Upper lobe of left lung (tissue), 6 donors: Measurements from ENCODE around the gene COMMD7. TPM values are rescaled to one million over a fixed set of nuclear protein-coding genes. Genes with fewer than 3 reads are reported as not detected.
A peak's percentile ranks its signal among the peaks of the same experiment; 100 is the strongest.
"Not testable (repeated sequence)": the region's sequence is repeated elsewhere in the genome, so short reads cannot be mapped to it uniquely, and the experiment has no call there.

Experiments used
- ATAC-seq, 2 donors: fragments of 200-7000 bp; cut with Tn5 transposase; one replicate each; pipeline ENCODE4 v1.9.1; 2022; ENCODE audit warnings: mild to moderate bottlenecking in 2 of 2, moderate library complexity in 2 of 2; ENCODE audit not compliant: low FRiP score in 2 of 2
- DNase-seq, 2 donors: peaks; one replicate each; pipeline ENCODE4 v3.0.0-alpha.2; 2019 to 2020
- H3K27ac ChIP-seq, 4 donors: fragments of 200-600 bp; sonication (generic); one replicate each; pipeline ENCODE4 v1.5.1; 2016 to 2019
- H3K27me3 ChIP-seq, 4 donors: fragments of 200-600 bp; sonication (generic); one replicate each; pipeline ENCODE4 v1.5.1; 2017 to 2019
- H3K36me3 ChIP-seq, 4 donors: fragments of 200-600 bp; sonication (generic); one replicate each; pipeline ENCODE4 v1.5.1; 2016 to 2019
- H3K4me1 ChIP-seq, 4 donors: fragments of 200-600 bp; sonication (generic); one replicate each; pipeline ENCODE4 v1.5.1; 2018 to 2019
- H3K4me3 ChIP-seq, 4 donors: fragments of 200-600 bp; sonication (generic); one replicate each; pipeline ENCODE4 v1.5.1; 2017 to 2019; ENCODE audit warnings: mild to moderate bottlenecking in 2 of 4, moderate library complexity in 1 of 4
- H3K9me3 ChIP-seq, 4 donors: fragments of 200-600 bp; sonication (generic); one replicate each; pipeline ENCODE4 v1.5.1; 2018 to 2019
- EP300 ChIP-seq, 4 donors: sonication (generic); formaldehyde crosslinking; IDR thresholded peaks; one replicate each; pipeline ENCODE4 v1.5.1; 2017; ENCODE audit warnings: antibody characterized with exemption in 4 of 4, control low read depth in 2 of 4
- POLR2A ChIP-seq, 4 donors: fragments of 450-650 bp; IDR thresholded peaks; one replicate each; pipeline ENCODE4 v1.5.1; 2016 to 2017; ENCODE audit warnings: antibody characterized with exemption in 4 of 4, mild to moderate bottlenecking in 2 of 4
- POLR2AphosphoS5 ChIP-seq, 2 donors: sonication (generic); formaldehyde crosslinking; IDR thresholded peaks; one replicate each; pipeline ENCODE4 v1.5.1; 2017; ENCODE audit warnings: antibody characterized with exemption in 2 of 2
- WGBS, 2 donors: methylation state at CpG; one replicate each; pipeline ENCODE4 v1.1.5; 2017 to 2018; 5-methylcytosine and 5-hydroxymethylcytosine counted together
- total RNA-seq, 6 donors: library from RNA; depleted of rRNA in 4 of 6; stranded (reverse); fragments of >200 nt in 4 of 6; gene quantifications; one replicate each; pipeline versions ENCODE4 v1.1.0 to v1.2.1, GENCODE V29; 2016 to 2021
- TF ChIP-seq, protein P1 (sequence below), 6 experiments: fragments of 450-650 bp in 4 of 6; fragments of 200-600 bp in 2 of 6; sonication (generic) in 2 of 6; IDR thresholded peaks; one replicate each; pipeline ENCODE4 v1.5.1; 2016 to 2019; ENCODE audit warnings: antibody characterized with exemption in 6 of 6
- donor health status: DM: no; HTN: no; CAD: no; lungs with moderate emphysema.
- donor health status: DM: no; HTN: yes; CAD: no; lungs with severe emphysema.

COMMD7 gene
- total RNA-seq, 6 donors from 2014 or later, result 22.4 to 37.4 (median 27.3) TPM

DNA sequence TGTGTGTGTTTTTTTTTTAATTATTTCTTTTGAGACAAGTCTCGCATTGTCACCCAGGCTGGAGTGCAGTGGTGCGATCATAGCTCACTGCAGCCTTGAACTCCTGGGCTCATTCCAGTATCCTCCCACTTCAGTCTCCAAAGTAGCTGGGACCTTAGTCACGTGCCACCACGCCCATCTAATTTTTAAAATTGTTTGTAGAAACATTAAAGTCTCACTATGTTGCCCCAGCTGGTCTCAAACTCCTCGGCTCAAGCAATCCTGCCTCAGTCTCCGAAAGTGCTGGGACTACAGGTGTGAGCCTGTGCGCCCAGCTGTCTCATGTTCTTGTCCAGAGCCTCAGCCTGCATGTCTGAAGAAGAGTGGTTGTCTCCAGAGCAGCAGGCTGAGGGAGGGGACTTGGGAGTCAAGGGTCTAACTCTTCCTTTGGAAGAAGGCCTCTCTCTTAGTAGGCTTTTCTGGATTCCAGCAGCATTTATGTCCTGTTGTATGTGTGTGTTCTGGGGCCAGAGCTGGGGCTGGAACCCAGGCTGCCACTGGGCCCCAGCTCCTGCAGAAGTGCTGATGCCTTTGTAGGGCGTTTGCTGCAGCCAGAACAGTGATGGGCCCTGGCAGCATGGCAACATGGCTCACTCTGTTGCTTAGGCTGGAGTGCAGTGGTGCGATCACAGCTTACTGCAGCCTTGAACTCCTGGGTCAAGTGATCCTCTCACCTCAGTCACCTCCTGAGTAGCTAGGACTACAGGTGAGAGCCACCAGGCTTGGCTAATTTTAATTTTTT, 24.3 kb upstream of the COMMD7 start:
- H3K36me3 ChIP-seq, result no peaks in the 10 kb centered on the region
- no peak overlapping the region for H3K4me3 ChIP-seq
- peaks cover 9 to 18% (median 13%) of the 10 kb centered on the region in 4 donors for H3K4me1 ChIP-seq
- TF ChIP-seq, protein P1, sequence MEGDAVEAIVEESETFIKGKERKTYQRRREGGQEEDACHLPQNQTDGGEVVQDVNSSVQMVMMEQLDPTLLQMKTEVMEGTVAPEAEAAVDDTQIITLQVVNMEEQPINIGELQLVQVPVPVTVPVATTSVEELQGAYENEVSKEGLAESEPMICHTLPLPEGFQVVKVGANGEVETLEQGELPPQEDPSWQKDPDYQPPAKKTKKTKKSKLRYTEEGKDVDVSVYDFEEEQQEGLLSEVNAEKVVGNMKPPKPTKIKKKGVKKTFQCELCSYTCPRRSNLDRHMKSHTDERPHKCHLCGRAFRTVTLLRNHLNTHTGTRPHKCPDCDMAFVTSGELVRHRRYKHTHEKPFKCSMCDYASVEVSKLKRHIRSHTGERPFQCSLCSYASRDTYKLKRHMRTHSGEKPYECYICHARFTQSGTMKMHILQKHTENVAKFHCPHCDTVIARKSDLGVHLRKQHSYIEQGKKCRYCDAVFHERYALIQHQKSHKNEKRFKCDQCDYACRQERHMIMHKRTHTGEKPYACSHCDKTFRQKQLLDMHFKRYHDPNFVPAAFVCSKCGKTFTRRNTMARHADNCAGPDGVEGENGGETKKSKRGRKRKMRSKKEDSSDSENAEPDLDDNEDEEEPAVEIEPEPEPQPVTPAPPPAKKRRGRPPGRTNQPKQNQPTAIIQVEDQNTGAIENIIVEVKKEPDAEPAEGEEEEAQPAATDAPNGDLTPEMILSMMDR (IDR thresholded peaks at IDR 0.05), result no peak
- TF ChIP-seq POLR2AphosphoS5 (IDR thresholded peaks at IDR 0.05), result no peak
- no peak for TF ChIP-seq POLR2A (IDR thresholded peaks at IDR 0.05)
- TF ChIP-seq EP300 (IDR thresholded peaks at IDR 0.05), result no peak
- no peak overlapping the region for H3K27ac ChIP-seq
- no peak for ATAC-seq
- no peak for DNase-seq
- no peaks in the 10 kb centered on the region for H3K27me3 ChIP-seq
- 87 to 89% methylated on average over 8 to 9 of the region's 9 CpGs for WGBS, 2 donors
- H3K9me3 ChIP-seq, result no peaks in the 10 kb centered on the region

DNA sequence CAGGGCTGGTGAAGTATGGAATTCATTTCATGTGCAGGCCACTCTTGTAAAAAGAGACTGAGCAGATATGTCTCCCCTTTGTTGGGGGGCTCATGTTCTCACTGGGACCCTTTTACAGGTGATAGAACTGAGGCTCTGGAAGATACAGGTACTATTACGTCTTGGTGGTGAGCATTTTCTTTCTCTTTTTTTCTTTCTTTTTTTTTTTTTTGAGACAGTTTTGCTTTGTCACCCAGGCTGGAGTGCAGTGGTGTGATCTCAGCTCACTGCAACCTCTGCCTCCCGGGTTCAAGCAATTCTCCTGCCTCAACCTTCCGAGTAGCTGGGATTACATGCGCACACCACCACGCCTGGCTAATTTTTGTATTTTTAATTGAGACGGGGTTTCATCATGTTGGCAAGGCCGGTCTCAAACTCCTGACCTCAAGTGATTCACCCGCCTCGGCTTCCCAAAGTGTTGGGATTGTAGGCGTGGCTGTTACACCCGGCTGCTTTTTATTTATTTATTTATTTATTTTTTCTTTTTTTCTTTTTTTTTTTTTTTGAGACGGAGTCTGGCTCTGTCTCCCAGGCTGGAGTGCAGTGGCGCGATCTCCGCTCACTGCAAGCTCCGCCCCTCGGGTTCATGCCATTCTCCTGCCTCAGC, 22.1 kb upstream of the COMMD7 start:
- H3K9me3 ChIP-seq, H3K4me3 ChIP-seq, DNase-seq, H3K27ac ChIP-seq, H3K27me3 ChIP-seq, ATAC-seq, H3K36me3 ChIP-seq: not testable (repeated sequence)
- 86 to 87% methylated on average over 17 of the region's 17 CpGs for WGBS, 2 donors
- peaks cover 13 to 32% (median 18%) of the 10 kb centered on the region in 4 donors for H3K4me1 ChIP-seq

DNA sequence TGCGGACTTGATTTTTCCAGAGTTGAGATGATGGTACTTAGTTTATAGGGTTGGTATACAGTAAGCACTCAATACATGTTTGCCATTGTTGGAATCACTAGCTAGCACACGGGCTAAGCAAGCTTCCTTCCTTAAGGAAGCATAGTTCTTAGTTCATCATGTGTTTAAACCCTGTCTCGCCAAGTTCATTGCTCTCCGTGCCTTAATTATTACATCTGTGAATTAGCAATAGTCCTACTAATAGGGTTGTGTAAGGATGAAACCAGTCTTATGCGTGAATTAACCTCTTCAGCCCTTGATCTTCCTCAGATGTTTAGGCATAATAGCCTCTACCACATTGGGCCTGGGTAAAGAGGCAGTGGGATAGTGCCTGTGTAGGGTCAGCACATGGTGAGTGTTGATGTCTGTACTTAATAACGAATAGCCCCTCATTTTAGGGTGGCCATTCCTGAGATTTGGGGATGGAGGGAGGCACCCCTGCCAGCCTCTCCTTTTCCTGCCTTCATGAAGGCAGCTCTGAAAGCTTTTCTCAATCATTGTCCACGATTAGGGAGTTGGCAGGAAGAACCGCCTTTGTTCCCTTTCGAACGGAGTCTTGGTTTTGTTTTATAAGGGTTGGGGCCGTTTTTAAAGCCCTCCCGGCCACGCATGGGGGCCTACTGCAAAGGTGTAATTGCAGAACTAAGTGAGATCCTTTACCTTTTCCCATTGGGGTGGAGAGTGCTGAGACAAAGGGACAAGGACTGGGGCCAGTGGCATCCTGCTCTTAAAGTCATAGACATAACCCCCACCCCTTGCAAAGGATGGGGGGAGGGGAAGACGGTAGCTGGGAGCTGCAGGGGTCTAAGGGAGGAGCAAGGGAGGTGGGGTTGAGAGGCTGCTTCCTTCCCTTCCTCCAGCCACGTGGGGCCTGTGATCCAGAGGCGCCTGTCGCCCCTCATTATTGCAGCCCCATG, 21.0 kb upstream of the COMMD7 start:
- no peak for TF ChIP-seq POLR2A (IDR thresholded peaks at IDR 0.05)
- no peak for TF ChIP-seq POLR2AphosphoS5 (IDR thresholded peaks at IDR 0.05)
- no peak for TF ChIP-seq EP300 (IDR thresholded peaks at IDR 0.05)
- TF ChIP-seq, protein P1 (IDR thresholded peaks at IDR 0.05), result no peak
- Histone ChIP-seq H3K27me3 (no peaks in the 10 kb centered on the region), H3K9me3 (no peaks in the 10 kb centered on the region), H3K4me3 (no peak overlapping the region), H3K27ac (no peak overlapping the region), H3K36me3 (no peaks in the 10 kb centered on the region), H3K4me1 (peaks cover 13 to 32% (median 18%) of the 10 kb centered on the region in 4 donors)
- no peak for DNase-seq
- WGBS, 2 donors, result 52 to 53% methylated on average over 17 of the region's 17 CpGs
- no peak for ATAC-seq

DNA sequence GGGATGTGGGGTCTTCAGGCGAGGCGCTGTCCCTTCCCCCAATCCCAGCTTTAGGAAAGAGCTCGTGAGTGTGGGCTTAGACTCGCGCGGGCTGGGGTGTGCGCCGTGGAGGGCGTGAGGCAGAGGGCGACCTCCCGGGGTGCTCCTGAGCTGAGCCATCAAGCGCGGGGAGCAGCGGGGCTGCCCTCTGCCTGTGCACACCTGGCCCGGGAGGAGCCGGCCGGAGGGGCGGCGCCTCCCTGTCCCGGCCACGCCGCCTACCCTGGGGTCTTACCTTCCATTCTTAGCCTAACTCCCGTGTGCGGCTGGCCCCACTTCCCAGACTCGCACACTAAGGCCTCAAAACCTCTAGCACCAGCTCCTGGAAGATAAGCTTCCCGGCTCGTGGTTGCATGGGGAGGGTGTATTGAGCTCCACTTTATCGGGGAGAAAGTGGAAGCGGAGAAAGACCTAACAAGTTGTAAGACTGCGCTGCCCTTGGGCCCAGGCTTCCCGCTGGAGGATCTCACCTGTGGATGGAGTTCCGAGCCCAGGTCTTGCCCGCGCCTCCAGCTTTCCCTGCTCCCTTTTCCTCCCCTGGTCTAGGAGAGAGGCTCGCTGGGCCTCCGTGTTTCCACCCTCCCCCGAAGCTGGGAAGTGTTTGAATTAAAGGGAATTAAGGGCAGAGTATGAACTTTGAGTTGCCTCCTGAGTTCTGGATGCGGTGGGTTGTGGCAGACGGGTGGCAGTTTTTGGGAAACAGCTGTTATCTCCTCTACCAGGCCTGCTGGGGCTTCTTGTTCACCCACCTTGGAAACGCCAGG, 20.1 kb upstream of the COMMD7 start:
- TF ChIP-seq POLR2AphosphoS5 (IDR thresholded peaks at IDR 0.05) (no peak), EP300 (IDR thresholded peaks at IDR 0.05) (no peak), POLR2A (IDR thresholded peaks at IDR 0.05) (no peak)
- TF ChIP-seq, protein P1 (IDR thresholded peaks at IDR 0.05), result no peak
- ATAC-seq (peak; percentile 14 to 32), DNase-seq (peak in 1 of 2 donors; percentile 84)
- 17 to 27% methylated on average over 19 to 37 of the region's 40 CpGs for WGBS, 2 donors
- Histone ChIP-seq H3K27me3 (no peaks in the 10 kb centered on the region), H3K4me1 (peaks cover 13 to 32% (median 18%) of the 10 kb centered on the region in 4 donors), H3K4me3 (peak overlapping the region; percentile 51 to 92 (median 88)), H3K9me3 (no peaks in the 10 kb centered on the region), H3K27ac (no peak overlapping the region), H3K36me3 (no peaks in the 10 kb centered on the region)
